Myocyte (in vitro differentiated cells): ENCODE data around the gene SYNPR. TPM values are rescaled to one million over a fixed set of nuclear protein-coding genes. Genes with fewer than 3 reads are reported as not detected.
A peak's percentile ranks its signal among the peaks of the same experiment; 100 is the strongest.
"Not testable (repeated sequence)": the region's sequence is repeated elsewhere in the genome, so short reads cannot be mapped to it uniquely, and the experiment has no call there.

Source experiments
- DNase-seq: peaks from one replicate; pipeline ENCODE4 v3.0.0-alpha.2; 2012; ENCODE audit warnings: low read depth
- polyA plus RNA-seq: library from polyadenylated mRNA; unstranded; fragments of >200 nt; gene quantifications from one replicate; pipeline ENCODE4 v1.2.1, GENCODE V29; 2012; ENCODE audit warnings: missing spikeins
- total RNA-seq: library from RNA; depleted of rRNA; stranded (reverse); fragments of >200 nt; gene quantifications from 2 replicates; pipeline ENCODE4 v1.2.3, GENCODE V29; 2014

The SYNPR gene
- total RNA-seq, result not detected in 2 replicates
- not detected for polyA plus RNA-seq

DNA sequence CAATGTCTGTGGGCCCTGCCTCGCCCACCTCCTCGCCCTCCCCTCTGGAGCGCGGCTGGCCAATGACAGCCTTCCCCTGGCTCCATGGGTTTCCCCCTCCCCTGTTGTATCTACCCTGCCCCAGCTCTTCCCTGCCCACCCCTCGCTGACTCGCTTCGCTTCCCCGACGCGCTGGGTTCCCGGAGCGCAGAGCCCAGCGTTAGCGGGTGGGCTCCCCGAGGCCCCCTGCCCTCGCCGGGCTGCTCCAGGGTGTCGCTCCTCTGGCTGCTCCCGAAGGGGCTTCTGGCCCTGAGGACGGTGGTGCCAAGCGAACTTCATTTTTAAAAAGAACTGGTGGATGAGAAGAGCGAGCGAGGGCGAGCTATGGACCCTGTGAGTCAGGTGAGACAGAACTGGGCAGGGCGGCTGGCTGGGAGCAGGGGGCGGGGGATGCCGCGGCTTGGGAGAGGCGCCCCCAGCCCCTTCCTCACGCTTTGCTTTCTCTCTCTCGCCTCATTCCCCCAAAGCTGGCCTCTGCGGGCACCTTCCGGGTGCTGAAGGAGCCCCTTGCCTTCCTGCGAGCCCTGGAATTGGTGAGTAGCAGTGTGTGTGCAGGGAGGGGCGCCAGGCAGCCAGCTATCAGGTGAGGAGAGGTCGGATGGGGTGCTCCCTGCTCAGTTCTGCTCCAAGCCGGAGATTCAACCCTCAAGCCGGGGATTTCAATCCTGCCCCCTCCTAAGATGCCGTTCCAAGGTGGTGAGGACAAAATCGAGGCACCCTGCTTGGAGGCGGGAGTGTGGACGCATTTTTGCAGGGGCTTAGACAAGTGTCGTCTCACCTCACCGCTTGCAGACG lies at the start of gene SYNPR:
SYNPR (plus strand) TSS at position 138 of the 834 bp plus-strand sequence.
- no peak for DNase-seq

DNA sequence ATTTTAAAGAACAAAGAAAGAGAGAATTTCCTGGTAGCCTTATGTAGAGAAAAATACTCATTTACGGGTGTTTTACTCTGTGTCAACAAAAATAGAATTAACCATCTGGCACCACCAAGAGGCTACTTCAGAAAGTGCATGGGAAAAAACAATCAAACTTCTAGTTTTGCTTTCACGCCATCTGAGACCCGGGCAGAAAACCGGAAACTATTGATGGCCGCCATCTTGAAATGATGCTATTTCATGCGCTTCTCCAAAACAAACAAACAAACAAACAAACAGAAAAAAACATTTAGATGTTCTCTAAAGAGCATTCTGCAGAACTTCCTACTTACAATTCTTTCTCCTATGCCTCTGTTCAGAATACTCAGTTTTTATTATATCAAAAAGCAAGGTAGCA lies 49.4 kb upstream of the SYNPR start:
- DNase-seq, result peak; percentile 68

DNA sequence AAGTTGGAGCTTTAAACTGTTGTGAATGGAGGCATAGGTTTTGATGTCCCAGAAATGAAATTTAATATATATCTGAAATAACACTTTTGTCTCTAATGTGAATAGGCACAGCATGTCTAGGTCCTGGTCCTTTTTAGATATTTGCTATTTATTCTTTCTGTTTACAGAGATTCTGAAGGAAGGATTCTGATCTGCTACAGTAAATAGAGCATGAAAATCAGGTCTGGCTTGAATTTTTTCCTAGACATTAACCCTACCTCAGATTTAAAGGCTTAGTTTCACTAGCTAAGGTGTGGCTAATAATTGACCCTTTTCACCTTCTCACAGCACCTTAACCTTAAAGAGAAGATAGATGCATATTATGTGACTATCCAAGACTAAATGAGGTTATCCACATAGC lies 48.0 kb upstream of the SYNPR start:
- no peak for DNase-seq

DNA sequence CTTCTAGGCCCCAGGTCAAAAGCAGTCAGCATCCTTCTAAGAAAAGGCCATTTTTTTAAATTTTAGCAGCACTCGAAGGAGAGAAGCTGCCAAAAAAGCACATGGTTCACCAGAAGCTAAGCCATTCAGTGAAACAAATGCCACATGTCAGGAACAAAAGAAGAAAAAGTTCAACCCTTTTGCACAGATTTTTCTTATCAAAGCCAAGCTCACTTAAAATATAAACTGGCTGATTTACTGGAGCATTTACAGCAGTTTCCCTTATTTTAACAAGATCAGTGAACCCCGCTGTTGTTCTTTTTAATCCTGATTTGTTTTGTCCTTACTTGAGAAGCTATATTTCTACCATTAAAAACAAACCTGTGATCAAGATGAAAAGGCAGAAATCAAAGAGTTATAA lies 46.5 kb upstream of the SYNPR start:
- DNase-seq, result no peak

DNA sequence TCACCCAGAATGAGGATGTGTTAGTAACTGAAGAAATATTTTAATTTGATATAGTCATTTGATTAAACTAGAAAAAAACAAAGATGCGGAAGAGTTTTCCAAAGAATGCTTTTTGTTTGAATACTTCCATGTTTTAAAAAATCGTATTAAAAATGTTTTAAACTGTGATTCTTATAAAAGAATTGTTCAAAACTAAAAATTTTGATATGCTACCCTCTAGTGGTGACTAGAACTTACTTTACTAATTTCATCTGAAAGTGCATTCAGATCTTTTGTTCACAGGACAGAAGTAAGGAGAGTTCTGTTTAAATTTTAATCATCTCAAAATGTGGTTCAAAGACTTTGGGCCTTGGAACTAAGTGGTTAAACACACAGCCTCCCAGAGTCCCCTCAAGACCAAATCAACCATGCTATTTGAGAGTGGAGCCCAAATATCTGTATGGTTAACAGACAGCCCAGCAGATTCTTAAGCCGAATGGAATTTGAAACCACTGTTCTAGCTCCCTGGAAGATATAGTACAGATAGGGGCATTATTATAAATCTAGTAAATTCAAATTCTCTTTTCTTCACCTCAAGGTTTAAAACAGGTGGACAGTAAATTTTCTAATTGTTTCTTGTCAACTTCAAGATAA lies 45.2 kb upstream of the SYNPR start:
- peak; percentile 6 for DNase-seq

DNA sequence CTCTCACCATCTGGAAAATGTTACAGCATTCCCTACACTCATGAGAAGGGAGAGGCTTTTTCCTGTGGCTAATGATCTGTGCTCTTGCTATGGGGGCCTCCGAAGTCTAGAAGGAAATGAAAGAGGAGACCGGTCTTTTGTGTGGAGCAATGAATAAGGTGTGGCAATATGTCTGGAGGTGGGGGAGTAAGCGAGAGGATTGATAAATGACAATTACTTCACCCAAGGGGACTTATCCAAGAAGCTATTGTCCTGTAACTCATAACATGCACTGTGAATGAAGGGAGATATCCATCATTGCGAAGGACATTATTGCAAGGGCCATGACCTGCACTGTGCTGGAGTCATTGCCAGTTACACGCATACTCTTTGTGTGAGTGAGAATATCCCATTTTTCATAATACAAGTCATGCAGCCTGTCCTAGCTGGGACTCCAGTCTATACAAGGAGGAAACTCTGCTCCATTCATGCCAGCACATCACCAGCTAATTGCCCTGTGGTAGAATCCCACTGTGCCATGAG lies 37.7 kb upstream of the SYNPR start:
- no peak for DNase-seq

DNA sequence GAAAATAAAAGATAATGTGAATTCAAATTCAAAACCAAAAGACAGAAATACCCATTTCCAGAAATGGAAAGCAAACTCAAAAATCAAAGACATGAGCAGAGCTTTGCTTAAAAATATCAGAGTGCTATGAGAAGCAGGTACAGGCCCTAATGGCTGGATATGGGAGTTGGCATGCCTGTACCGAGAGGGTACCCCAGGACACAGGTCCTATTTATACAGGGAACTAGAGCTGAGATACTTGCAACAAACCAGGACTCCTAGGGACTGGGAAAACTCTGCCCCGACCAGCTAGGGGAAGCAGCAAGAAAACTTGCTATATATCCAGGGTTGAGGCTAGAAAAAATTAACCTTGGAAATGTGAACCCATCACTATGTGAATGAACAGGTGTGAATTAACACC lies 36.0 kb upstream of the SYNPR start:
- no peak for DNase-seq

DNA sequence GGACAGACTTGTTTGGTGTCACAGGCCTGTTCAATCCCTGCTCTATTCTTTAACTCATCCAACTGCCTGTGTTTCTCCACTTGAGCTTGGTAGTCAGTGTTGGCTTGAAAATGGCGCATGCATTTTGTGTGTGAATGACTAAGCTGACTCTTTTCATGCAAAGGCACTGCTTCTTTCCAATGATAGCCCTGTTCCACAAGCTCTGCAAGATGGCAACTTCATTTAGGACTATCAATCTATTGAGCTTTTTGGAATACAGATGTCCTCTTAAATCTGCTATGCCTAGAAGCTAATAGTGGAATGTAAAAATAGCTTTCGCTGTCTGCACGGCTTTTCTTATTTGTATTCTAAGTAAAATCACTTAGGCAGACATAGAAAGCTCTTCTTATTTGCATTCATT lies 33.6 kb upstream of the SYNPR start:
- DNase-seq, result no peak

DNA sequence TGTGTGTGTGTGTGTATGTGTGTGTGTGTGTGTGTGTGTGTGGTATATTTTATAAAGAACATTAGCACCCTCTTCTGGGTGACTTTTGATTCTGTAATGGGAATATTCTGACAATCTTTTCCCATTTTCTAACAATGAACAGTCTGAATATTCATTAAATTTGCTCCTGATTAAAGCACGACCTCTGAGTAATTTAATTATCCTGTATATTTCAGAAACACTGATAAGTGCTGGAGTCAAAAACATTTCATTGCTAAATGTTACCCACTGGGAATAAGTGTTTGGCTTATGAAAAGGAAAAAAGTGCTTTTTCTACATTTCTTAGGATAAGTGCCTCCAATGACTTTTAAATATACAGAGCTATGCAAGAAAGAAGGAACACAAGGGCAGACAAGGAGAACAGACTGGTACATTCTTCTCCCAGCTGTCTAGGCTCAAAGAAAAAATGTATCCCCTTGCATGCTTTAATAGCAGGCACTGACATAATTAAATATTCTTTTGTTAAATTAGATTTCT lies 32.3 kb upstream of the SYNPR start:
- no peak for DNase-seq

DNA sequence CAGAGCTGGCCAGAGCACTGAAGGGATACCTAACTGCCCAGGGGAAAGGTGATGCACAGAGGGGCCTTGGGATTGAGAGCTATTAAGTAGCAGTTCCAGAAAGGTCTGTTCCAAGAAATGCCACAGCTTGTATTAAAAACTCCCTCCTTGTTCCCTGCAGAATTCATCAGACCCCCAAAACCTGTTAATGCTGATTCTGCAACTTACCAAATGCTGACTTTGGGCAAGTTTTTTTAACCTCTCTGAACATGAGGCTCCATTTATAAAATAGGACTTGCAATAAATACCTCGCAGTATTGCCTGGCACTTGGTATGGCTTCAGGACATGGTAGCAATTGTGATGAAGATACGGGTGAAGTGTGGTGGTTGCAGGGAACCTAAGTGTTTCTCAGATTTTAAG lies 30.1 kb upstream of the SYNPR start:
- no peak for DNase-seq

DNA sequence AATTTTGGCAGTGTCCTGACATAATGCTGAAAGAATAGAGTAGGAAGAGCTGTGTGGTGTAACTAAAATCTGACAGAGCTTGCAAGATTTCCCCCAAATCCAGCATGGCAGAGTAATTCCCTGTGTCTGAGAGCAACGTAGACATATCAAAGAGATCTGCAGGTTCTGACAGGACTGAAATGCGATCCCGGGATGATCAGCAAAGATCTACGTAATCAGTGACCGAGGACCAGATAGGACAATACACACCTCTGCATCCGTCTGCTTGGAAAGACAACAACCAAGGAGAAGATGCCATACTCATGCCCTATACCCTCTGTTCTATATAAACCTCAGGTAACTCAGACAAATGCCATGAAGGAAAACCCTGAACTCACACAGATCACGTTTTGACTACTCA lies 26.6 kb upstream of the SYNPR start:
- no peak for DNase-seq

DNA sequence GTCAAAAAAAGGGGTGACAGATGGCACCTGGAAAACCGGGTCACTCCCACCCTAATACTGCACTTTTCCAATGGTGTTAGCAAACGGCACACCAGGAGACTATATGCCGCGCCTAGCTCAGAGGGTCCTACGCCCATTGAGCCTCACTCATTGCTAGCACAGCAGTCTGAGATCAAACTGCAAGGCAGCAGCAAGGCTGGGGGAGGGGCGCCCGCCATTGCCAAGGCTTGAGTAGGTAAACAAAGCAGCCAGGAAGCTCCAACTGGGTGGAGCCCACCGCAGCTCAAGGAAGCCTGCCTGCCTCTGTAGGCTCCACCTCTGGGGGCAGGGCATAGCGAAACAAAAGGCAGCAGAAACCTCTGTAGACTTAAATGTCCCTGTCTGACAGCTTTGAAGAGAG lies 22.3 kb upstream of the SYNPR start:
- DNase-seq, result not testable (repeated sequence)

DNA sequence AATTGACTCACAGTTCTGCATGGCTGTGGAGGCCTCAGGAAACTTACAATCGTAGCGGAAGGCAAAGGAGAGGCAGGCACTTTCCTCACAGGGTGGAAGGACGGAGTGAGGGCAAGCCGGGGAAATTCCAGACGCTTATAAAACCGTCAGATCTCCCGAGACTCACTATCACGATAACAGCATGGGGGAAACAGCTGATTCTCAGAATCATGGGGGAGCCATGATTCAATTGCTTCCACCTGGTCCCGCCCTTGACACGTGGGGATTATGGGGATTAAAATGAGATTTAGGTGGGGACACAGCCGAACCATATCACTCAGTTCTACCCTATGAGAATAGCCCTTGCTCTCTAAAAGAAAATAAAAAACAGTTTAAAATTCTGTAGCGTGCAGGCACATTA lies 13.4 kb upstream of the SYNPR start:
- DNase-seq, result no peak

DNA sequence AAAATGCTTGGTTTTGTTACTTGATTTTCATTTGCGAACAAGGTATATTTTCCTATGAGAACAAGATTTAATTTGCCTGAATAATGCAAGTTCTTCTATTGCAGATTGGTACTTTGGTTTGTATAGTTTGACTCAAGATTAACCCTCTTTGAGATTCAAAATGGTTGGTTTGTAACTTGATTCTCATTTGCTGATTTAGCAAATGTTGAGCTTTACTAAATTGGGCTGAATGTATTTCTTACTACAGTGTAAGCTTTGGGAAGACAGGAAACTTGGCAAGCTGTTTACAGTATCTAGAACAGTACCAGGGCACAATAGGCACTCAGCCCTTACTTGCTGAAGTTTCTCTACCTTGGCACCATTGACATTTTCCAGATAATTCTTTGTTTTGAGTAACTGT lies 3.7 kb upstream of the SYNPR start:
- no peak for DNase-seq

DNA sequence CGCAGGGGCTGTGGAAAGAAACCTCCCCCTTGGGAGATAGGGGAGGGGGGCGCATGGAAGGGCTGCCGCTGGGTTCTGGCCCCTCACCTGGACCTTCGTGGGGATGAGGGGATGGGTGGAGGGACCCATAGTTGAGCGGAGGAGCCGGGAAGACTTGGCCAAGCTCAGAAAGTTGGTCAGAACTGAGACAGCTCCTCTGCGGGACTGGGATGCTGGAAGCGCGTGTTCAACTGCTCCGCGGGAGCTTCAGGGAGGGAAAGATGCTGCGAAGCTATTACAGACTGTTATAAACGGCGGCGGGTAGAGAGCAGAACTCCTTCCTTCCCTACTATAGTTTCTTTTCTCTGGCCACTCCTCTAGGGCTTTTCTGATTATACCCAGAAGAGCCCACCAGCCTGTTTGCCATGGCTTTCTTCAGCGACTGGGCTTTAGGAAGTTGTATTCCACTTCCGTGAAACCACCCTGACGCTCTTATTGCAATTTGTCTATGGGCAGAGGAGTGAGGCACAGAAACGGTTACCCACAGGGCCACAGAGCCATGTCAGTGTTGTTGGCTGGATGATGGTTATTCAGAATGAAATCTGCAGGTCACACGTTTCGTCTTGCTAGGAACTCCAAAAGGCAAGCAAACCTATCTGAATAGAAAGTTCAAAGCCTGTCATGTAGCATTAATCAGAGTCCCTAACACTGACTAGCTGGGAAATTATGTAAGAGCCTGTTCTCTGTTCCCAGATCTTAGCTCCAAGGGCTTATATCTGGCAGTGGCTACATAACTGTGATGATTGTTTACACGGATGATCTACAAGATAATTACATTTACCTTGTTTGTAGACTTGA lies 1.1 kb downstream of the SYNPR start:
- DNase-seq, result no peak

DNA sequence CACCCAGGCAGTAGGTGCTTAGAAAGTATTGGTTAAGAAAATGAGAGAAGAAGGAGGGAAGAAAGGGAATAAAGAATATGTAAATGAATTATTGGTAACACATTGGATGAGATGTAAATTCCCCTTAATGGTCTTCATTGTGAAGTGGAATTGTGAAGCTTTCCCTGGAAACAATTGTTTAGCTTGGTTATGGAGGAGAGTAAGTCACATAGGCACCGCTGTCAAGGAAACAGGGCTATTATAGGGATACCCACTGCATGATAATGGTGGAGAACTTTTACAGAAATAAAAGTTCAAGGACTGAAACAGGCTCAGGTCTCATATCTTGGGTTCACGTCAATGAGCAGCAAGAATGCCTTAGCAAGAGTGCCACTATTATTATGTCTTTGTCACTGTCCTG lies 9.5 kb downstream of the SYNPR start:
- DNase-seq, result no peak

DNA sequence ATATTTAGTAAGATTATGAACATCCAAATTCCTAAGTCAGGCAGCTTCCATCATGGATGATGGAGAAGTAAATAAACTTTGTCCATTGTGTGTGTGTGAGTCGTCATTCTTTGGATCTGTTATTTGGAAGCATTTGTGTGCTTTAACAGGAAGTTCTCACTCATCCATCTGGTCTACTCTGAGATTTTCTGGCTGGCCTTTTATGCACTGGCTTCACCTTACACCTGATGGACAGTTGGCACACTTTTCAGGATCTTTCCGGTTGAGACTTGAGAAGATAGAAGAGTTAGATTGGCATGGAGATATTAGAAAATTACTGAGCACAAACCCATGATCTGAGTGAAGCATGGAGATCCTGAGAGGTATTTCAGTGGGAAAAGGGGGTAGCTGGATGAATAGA lies 12.6 kb downstream of the SYNPR start:
- DNase-seq, result no peak

DNA sequence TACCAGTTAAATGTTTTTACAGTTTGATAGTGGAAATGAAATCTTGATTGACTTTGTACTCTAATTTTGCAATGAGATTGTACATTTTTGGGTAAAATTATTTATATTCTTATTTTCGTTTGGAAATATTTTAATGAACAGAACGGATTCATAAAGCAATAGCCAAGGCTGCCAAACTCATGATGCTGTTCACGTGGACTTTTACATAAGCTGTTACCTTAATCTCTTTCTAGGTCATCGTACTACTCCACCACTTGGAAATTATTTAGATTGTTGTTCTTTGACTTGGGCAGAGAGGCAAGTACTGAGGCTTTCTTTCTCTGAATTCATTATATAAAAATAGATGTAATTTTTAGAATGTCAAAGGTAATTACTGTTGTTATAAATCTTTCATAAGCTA lies 16.2 kb downstream of the SYNPR start:
- no peak for DNase-seq

DNA sequence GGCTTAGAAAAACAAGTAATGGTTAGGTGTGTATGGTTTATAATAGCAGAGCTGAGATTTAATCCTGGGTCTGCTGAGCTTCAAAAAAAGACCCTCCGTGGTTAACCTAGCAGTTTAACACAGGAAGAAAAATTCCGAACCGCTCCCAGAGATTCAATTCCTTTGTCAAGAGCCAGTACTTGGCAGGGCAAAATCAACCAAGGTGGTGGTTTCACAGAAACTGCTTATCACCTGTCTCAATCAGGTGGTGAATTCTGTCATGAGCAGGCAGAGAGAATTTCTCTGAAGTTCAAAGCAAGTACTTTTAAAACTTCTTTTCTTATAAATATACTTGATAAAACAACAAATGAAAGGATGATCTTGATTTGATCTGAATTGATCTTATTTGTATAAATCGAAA lies 17.2 kb downstream of the SYNPR start:
- no peak for DNase-seq

DNA sequence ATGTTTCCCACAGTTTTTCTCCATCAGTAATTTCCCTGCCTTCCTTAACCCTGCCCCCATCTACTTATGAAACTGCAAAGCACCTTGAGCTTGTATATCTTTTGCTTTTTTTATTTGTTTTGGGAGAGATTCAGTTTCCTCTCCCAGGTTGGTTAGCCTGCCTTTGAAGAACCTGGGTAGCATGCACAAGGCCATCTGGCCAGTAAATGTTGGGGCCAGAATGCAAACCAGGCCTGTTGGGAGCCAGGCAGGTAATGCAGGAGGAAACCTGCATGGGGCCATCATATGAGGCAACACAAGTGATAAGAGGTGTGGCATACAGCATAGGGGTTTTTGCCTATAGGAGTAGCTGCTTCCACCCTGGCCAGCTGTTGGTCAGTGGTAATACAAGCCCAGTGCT lies 17.7 kb downstream of the SYNPR start:
- DNase-seq, result no peak

DNA sequence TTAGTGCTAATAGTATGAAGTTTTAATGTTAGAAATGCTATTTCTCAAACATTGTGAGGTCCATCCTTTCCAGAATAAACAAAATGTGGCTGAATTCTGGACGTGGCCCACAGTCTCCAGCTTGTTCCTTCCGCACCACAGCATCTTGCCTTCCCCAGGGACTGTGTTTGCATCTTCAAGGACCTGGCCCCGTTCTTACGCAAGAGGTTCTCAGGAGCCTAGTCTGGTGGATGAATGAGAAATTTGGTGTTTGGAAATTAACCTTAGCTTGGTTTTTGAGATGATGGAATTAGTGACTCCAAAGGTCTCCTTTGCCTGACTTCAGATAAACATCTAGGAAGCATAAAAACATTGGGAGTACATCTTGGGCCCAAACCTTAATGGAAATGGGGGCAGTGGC lies 18.1 kb downstream of the SYNPR start:
- no peak for DNase-seq

DNA sequence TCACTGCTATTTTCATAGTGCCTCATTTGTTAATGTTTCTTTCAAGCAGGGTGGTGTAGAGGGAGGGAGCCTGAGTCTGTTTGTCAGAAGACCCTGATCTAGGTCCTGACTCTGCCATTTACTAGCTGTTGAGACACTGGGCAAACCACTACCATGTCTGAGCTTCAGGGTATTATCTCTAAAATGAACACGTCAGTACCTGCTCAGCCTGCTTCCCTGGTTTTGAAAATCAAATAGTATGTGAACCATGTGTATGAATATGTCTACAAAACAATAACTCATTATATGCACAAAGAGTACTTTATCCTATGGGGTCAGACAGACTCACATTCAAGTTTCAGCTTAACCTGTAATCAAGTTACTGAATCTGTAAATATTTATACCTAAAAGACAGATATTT lies 25.1 kb downstream of the SYNPR start:
- no peak for DNase-seq
